Endometrium (tissue), 2 donors: Measurements from ENCODE around the gene C1orf174.
A peak's percentile ranks its signal among the peaks of the same experiment; 100 is the strongest.

Experiments used
- FAIRE-seq: peaks from 2 replicates; lab custom pipeline; 2012; peaks lifted over from hg19 to GRCh38; lab: Jason Lieb, UNC
- donor health status: control.
- donor health status: control.

The C1orf174 gene

GRCh38 chr1:3909615-3910014 lies 9.5 kb upstream of the C1orf174 start:
- no peak for FAIRE-seq

- no peak for FAIRE-seq
Observed at GRCh38 chr1:3908886-3909517, 8.9 kb upstream of the C1orf174 start.

GRCh38 chr1:3907621-3908165 lies 7.6 kb upstream of the C1orf174 start:
- FAIRE-seq, result no peak

GRCh38 chr1:3907031-3907534 lies 7.0 kb upstream of the C1orf174 start:
- no peak for FAIRE-seq

- no peak for FAIRE-seq
Observed at GRCh38 chr1:3906672-3907020, 6.6 kb upstream of the C1orf174 start.

- FAIRE-seq, result no peak
Observed at GRCh38 chr1:3905953-3906671, 6.0 kb upstream of the C1orf174 start.

- no peak for FAIRE-seq
Observed at GRCh38 chr1:3905266-3905952, 5.3 kb upstream of the C1orf174 start.

GRCh38 chr1:3904843-3905185 lies 4.7 kb upstream of the C1orf174 start:
- FAIRE-seq, result no peak

- FAIRE-seq, result no peak
Observed at GRCh38 chr1:3904006-3904842, 4.2 kb upstream of the C1orf174 start.

GRCh38 chr1:3903141-3904005 lies 3.3 kb upstream of the C1orf174 start:
- no peak for FAIRE-seq

- FAIRE-seq, result no peak
Observed at GRCh38 chr1:3902571-3903091, 2.6 kb upstream of the C1orf174 start.

- FAIRE-seq, result no peak
Observed at GRCh38 chr1:3902111-3902511, 2.0 kb upstream of the C1orf174 start.

GRCh38 chr1:3900969-3901529 lies 977 bp upstream of the C1orf174 start:
- FAIRE-seq, result peak; percentile 97

- no peak for FAIRE-seq
Observed at GRCh38 chr1:3899754-3900149, 320 bp downstream of the C1orf174 start.

GRCh38 chr1:3898994-3899753 lies 898 bp downstream of the C1orf174 start:
- peak; percentile 29 for FAIRE-seq

GRCh38 chr1:3898475-3898735 lies 1.7 kb downstream of the C1orf174 start:
- no peak for FAIRE-seq

- FAIRE-seq, result no peak
Observed at GRCh38 chr1:3896396-3897000, 3.6 kb downstream of the C1orf174 start.

- no peak for FAIRE-seq
Observed at GRCh38 chr1:3895951-3896325, 4.1 kb downstream of the C1orf174 start.

GRCh38 chr1:3895279-3895950 lies 4.7 kb downstream of the C1orf174 start:
- FAIRE-seq, result no peak
